A549 (cell line): Measurements from ENCODE around the gene GADD45B. TPM values are rescaled to one million over a fixed set of nuclear protein-coding genes. Genes with fewer than 3 reads are reported as not detected.
"Not testable (repeated sequence)": the region's sequence is repeated elsewhere in the genome, so short reads cannot be mapped to it uniquely, and the experiment has no call there.

ENCODE experiments used
- ATAC-seq, 2 experiments: fragments of 200-7000 bp in 1 of 2; fragments of >200 bp in 1 of 2; cut with Nextera tagmentation in 1 of 2; cut with Tn5 transposase in 1 of 2; 3 replicates each; pipeline versions ENCODE4 v1.8.0 to v1.9.1; 2018 to 2020; ENCODE audit warnings: mild to moderate bottlenecking in 1 of 2, moderate library complexity in 1 of 2
- CTCF ChIA-PET: fragments of 300-600 bp; sonication (Branson Sonifier 250); formaldehyde crosslinking; extraction: SDS; loops from one replicate; lab custom pipeline; 2021; ENCODE audit warnings: antibody characterized with exemption, inconsistent platforms; lab: Yijun Ruan, JAX
- POLR2A ChIA-PET: fragments of 350-600 bp; formaldehyde crosslinking; extraction: SDS; loops from one replicate; lab custom pipeline; 2021; ENCODE audit warnings: antibody characterized with exemption, inconsistent platforms; lab: Yijun Ruan, JAX
- DNase-seq, 2 experiments: peaks; one replicate each; pipeline versions ENCODE4 v3.0.0 to v3.0.0-alpha.2; 2011 to 2016; ENCODE audit warnings: low read depth in 1 of 2, low spot score in 1 of 2
- FAIRE-seq: peaks from 2 replicates; lab custom pipeline; 2011; peaks lifted over from hg19 to GRCh38; lab: Jason Lieb, UNC
- H3K27ac ChIP-seq, 2 experiments: fragments of >200 bp; sonication (Bioruptor Twin); formaldehyde crosslinking; 3 replicates each; pipeline ENCODE4 v1.5.1; 2016 to 2017
- H3K4me1 ChIP-seq: fragments of >200 bp; sonication (Bioruptor Twin); formaldehyde crosslinking; 3 replicates; pipeline ENCODE4 v1.6.1; 2016
- H3K4me2 ChIP-seq: fragments of >200 bp; sonication (Bioruptor Twin); formaldehyde crosslinking; 3 replicates; pipeline ENCODE4 v1.6.1; 2016
- H3K4me3 ChIP-seq: fragments of >200 bp; sonication (Bioruptor Twin); formaldehyde crosslinking; 3 replicates; pipeline ENCODE4 v1.5.1; 2016
- H3K9me3 ChIP-seq: fragments of >200 bp; sonication (Bioruptor Twin); formaldehyde crosslinking; 3 replicates; pipeline ENCODE4 v1.6.1; 2016
- CEBPB ChIP-seq, 2 experiments: fragments of >200 bp in 1 of 2; sonication (Bioruptor Twin) in 1 of 2; formaldehyde crosslinking in 1 of 2; IDR thresholded peaks; 2 replicates each; pipeline ENCODE4 v1.6.1; 2012 to 2016
- CHD2 ChIP-seq: fragments of 150-350 bp; IDR thresholded peaks from 2 replicates; pipeline ENCODE4 v1.6.1; 2014; ENCODE audit warnings: low read length; ENCODE audit not compliant: partially characterized antibody
- EHF ChIP-seq: fragments of 250-450 bp; sonication (Bioruptor Pico); IDR thresholded peaks from 2 replicates; pipeline ENCODE4 v1.5.0; 2020; ENCODE audit warnings: mild to moderate bottlenecking
- EP300 ChIP-seq, 2 experiments: fragments of >200 bp; sonication (Bioruptor Twin); formaldehyde crosslinking; IDR thresholded peaks; 2 replicates in 1 of 2; 3 replicates in 1 of 2; pipeline ENCODE4 v1.6.1; 2016 to 2017
- FOSL2 ChIP-seq, 2 experiments: fragments of 450-650 bp in 1 of 2; fragments of >200 bp in 1 of 2; sonication (Bioruptor Twin) in 1 of 2; formaldehyde crosslinking; IDR thresholded peaks; 2 replicates each; pipeline versions ENCODE4 v1.5.0 to v1.6.1; 2016 to 2020; ENCODE audit warnings: mild to moderate bottlenecking in 1 of 2, moderate library complexity in 1 of 2
- FOXS1 ChIP-seq: fragments of 250-450 bp; sonication (Bioruptor Pico); IDR thresholded peaks from 2 replicates; pipeline ENCODE4 v1.5.0; 2020; ENCODE audit warnings: mild to moderate bottlenecking, moderate library complexity
- GATA3 ChIP-seq: IDR thresholded peaks from 2 replicates; pipeline ENCODE4 v1.6.1; 2012; ENCODE audit warnings: borderline replicate concordance
- HDAC2 ChIP-seq: fragments of 200-600 bp; sonication (generic); IDR thresholded peaks from 2 replicates; pipeline ENCODE4 v1.6.1; 2016
- HOXB5 ChIP-seq: fragments of 250-450 bp; sonication (Bioruptor Pico); IDR thresholded peaks from 2 replicates; pipeline ENCODE4 v1.5.0; 2020; ENCODE audit warnings: mild to moderate bottlenecking, moderate library complexity
- JUN ChIP-seq, 2 experiments: fragments of >200 bp; sonication (Bioruptor Twin); formaldehyde crosslinking; IDR thresholded peaks; 2 replicates in 1 of 2; 3 replicates in 1 of 2; pipeline ENCODE4 v1.6.1; 2016 to 2017
- KDM1A ChIP-seq: fragments of 200-600 bp; sonication (generic); IDR thresholded peaks from 2 replicates; pipeline ENCODE4 v1.6.1; 2016; ENCODE audit warnings: low read depth, mild to moderate bottlenecking
- NPAS2 ChIP-seq: fragments of 250-450 bp; sonication (Bioruptor Pico); IDR thresholded peaks from 2 replicates; pipeline ENCODE4 v1.8.0; 2022; ENCODE audit warnings: mild to moderate bottlenecking, moderate library complexity, borderline replicate concordance
- SREBF2 ChIP-seq: fragments of 450-650 bp; IDR thresholded peaks from 2 replicates; pipeline ENCODE4 v1.6.1; 2014; ENCODE audit warnings: mild to moderate bottlenecking, moderate library complexity
- WGBS: methylation state at CpG from one replicate; pipeline ENCODE4 v1.1.6; 2017; ENCODE audit errors: missing lambda C conversion rate; 5-methylcytosine and 5-hydroxymethylcytosine counted together
- polyA plus RNA-seq, 4 experiments: library from polyadenylated mRNA; depleted of rRNA in 3 of 4; stranded (reverse); fragments of >200 nt; fragmentation: RNase III in 1 of 4; extraction: RNeasy Plus Mini Kit Qiagen cat#74134 plus additional on column Dnase treatment in 1 of 4; gene quantifications; 2 replicates in 3 of 4; 3 replicates in 1 of 4; pipeline ENCODE4 v1.2.3, GENCODE V29; 2011 to 2017
- TF ChIP-seq, protein P1 (sequence below): IDR thresholded peaks from 2 replicates; pipeline ENCODE4 v1.6.1; 2012; ENCODE audit warnings: low read depth, borderline replicate concordance
- TF ChIP-seq, protein P2 (sequence below): fragments of >200 bp; sonication (Bioruptor Twin); formaldehyde crosslinking; IDR thresholded peaks from 3 replicates; pipeline ENCODE4 v1.6.1; 2016
- TF ChIP-seq, protein P3 (sequence below): fragments of >200 bp; sonication (Bioruptor Twin); formaldehyde crosslinking; IDR thresholded peaks from 3 replicates; pipeline ENCODE4 v1.5.1; 2016
- TF ChIP-seq, protein P4 (sequence below): IDR thresholded peaks from 2 replicates; pipeline ENCODE4 v1.6.1; 2012

The GADD45B gene
- polyA plus RNA-seq, 2 of the 4 experiments (the other 2 are of a cell fraction) = 39.9 to 72.5 TPM

DNA sequence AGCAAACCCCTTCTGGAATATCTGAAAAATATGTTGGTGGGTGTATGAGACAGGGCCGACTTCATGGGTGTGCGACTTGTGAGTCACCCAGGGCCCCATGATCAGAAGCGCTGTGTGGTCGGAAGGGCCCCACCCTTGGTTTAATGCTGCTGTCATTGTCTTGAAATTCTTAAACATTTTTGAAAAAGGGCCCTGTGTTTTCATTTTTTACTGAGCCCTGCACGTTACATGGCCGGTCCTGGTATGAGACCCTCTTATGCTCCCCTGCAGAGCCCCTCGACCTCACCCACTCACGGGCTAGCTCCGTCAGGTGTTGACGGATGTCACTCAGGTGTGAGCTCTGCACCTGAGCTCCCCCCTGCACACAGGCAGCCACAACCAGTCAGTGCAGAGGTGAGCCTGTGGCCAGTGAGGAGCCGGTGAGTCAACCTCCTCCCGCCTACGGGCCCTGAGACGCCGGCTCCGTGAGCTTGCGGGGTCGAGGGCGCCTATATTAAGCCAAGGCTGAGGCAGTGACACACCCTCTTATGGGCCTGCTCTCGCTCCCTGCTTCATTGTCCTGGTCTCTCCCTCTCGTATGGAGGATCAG, 27.7 kb downstream of the GADD45B start:
- Histone ChIP-seq H3K4me2 (peak overlapping the region; percentile 46), H3K27ac (peak overlapping the region; percentile 50 to 60), H3K4me3 (no peak overlapping the region)
- peak in 1 of 2 experiments; percentile 47 for DNase-seq
- WGBS = 47% methylated on average over 13 of the region's 21 CpGs
- CTCF ChIA-PET = interaction anchor here (2.5 kb wide), 1 partner anchor 76 kb away, joined by 10 read pairs; no protein-coding TSS in a partner anchor
- TF ChIP-seq FOSL2 (IDR thresholded peaks at IDR 0.05) (no peak), FOSL2 (CRISPR knock-in tag; IDR thresholded peaks at IDR 0.05) (0 out of 2 replicates have a peak, but pooled peaks have one; percentile 23), EHF (CRISPR knock-in tag) (no peak)
- TF ChIP-seq, all 56 proteins: peak for 1
- FAIRE-seq (no peak), ATAC-seq (peak; percentile 60 to 73; a peak in 4 of 6 replicates)
- POLR2A ChIA-PET = interaction anchor here (0.7 to 1.0 kb wide), 4 partner anchors 25 to 28 kb away, joined by 3 to 5 read pairs (median 4); partner anchors contain the start of gene GADD45B
- no peaks in the 10 kb centered on the region for H3K9me3 ChIP-seq
- peaks cover 33% of the 10 kb centered on the region for H3K4me1 ChIP-seq

DNA sequence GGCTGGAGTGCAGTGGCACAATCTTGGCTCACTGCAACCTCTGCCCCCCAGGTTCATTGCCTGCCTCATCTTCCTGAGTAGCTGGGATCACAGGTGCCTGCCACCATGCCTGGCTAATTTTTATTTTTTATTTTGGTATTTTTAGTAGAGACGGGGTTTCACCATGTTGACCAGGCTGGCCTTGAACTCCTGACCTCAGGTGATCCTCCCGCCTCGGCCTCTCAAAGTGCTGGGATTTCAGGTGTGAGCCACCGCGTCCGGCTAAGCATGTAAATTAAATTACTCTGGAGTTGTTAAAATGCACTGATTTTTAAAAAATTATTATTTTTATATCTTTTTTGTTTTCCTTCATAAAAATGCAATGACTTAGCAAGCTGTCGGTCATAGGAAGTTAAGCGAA, 30.7 kb downstream of the GADD45B start:
- POLR2A ChIA-PET = interaction anchor here (1.7 kb wide), 1 partner anchor 30 kb away, joined by 21 read pairs; the partner anchor contains the start of gene GADD45B
- CTCF ChIA-PET = interaction anchor here (0.9 to 1.4 kb wide), 2 partner anchors 30 to 33 kb away, joined by 3 to 5 read pairs; partner anchors contain the start of gene GADD45B
- Histone ChIP-seq H3K4me2 (peak overlapping the region; percentile 77), H3K4me1 (peaks cover 30% of the 10 kb centered on the region), H3K4me3 (0 out of 3 replicates have a peak overlapping the region, but pooled peaks have one; percentile 10), H3K27ac (peak overlapping the region; percentile 78 to 87)
- not testable (repeated sequence) for H3K9me3 ChIP-seq, ATAC-seq, DNase-seq, FAIRE-seq
- 72% methylated on average over 8 of the region's 8 CpGs for WGBS

DNA sequence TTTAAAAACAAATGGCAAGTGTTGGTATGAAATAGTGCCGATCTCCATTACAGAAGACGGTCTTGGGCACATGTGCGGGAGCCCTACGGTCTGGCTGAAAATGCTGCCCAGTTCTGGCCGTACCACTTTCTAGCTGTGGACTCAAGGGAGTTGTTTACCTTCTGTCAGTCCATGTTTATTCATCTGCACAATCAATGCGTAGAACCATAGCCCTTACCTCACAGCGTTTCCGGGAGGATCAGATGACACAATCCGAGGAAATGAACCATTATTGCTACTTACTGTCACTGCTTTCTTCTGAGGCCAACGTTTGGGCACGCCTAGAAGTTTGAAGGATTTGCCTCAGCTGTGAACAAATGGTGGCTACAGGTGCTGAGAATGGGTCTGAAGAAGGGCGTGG, 31.2 kb downstream of the GADD45B start:
- ATAC-seq = peak; percentile 90 to 92
- Histone ChIP-seq H3K9me3 (no peaks in the 10 kb centered on the region), H3K4me1 (peaks cover 30% of the 10 kb centered on the region), H3K4me3 (0 out of 3 replicates have a peak overlapping the region, but pooled peaks have one; percentile 10), H3K4me2 (peak overlapping the region; percentile 77), H3K27ac (peak overlapping the region; percentile 78 to 87)
- POLR2A ChIA-PET = interaction anchor here (1.1 to 1.7 kb wide), 2 partner anchors 31 to 71 kb away, joined by 6 to 21 read pairs; partner anchors contain the start of gene GADD45B
- FAIRE-seq = no peak
- CTCF ChIA-PET = interaction anchor here (0.9 to 1.4 kb wide), 2 partner anchors 31 to 33 kb away, joined by 3 to 5 read pairs; partner anchors contain the start of gene GADD45B
- WGBS = 3% methylated on average over 12 of the region's 12 CpGs
- TF ChIP-seq, protein P1, sequence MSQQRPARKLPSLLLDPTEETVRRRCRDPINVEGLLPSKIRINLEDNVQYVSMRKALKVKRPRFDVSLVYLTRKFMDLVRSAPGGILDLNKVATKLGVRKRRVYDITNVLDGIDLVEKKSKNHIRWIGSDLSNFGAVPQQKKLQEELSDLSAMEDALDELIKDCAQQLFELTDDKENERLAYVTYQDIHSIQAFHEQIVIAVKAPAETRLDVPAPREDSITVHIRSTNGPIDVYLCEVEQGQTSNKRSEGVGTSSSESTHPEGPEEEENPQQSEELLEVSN = no peak
- TF ChIP-seq NPAS2 (CRISPR knock-in tag) (no peak), CEBPB (IDR thresholded peaks at IDR 0.05) (peak; percentile 13 to 79; a peak in 2 of 4 replicates), CHD2 (no peak), KDM1A (no peak), JUN (IDR thresholded peaks at IDR 0.05) (peak in 1 of 2 experiments; percentile 44; a peak in 2 of 5 replicates), FOSL2 (IDR thresholded peaks at IDR 0.05) (no peak), FOSL2 (CRISPR knock-in tag; IDR thresholded peaks at IDR 0.05) (peak; percentile 55), HOXB5 (peak; percentile 47; the same call in 1 of the 2 replicates), FOXS1 (CRISPR knock-in tag) (peak; percentile 83; the same call in 1 of the 2 replicates), GATA3 (peak; percentile 57; the same call in 1 of the 2 replicates), SREBF2 (no peak), HDAC2 (no peak), EHF (CRISPR knock-in tag) (0 out of 2 replicates have a peak, but pooled peaks have one; percentile 25), EP300 (IDR thresholded peaks at IDR 0.05) (peak; percentile 52 to 71; a peak in 2 of 5 replicates)
- TF ChIP-seq, protein P2, sequence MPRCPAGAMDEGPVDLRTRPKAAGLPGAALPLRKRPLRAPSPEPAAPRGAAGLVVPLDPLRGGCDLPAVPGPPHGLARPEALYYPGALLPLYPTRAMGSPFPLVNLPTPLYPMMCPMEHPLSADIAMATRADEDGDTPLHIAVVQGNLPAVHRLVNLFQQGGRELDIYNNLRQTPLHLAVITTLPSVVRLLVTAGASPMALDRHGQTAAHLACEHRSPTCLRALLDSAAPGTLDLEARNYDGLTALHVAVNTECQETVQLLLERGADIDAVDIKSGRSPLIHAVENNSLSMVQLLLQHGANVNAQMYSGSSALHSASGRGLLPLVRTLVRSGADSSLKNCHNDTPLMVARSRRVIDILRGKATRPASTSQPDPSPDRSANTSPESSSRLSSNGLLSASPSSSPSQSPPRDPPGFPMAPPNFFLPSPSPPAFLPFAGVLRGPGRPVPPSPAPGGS = 0 out of 3 replicates have a peak, but pooled peaks have one; percentile 17
- TF ChIP-seq, protein P3, sequence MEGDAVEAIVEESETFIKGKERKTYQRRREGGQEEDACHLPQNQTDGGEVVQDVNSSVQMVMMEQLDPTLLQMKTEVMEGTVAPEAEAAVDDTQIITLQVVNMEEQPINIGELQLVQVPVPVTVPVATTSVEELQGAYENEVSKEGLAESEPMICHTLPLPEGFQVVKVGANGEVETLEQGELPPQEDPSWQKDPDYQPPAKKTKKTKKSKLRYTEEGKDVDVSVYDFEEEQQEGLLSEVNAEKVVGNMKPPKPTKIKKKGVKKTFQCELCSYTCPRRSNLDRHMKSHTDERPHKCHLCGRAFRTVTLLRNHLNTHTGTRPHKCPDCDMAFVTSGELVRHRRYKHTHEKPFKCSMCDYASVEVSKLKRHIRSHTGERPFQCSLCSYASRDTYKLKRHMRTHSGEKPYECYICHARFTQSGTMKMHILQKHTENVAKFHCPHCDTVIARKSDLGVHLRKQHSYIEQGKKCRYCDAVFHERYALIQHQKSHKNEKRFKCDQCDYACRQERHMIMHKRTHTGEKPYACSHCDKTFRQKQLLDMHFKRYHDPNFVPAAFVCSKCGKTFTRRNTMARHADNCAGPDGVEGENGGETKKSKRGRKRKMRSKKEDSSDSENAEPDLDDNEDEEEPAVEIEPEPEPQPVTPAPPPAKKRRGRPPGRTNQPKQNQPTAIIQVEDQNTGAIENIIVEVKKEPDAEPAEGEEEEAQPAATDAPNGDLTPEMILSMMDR = no peak
- TF ChIP-seq, protein P4, sequence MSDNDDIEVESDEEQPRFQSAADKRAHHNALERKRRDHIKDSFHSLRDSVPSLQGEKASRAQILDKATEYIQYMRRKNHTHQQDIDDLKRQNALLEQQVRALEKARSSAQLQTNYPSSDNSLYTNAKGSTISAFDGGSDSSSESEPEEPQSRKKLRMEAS = peak; percentile 60
- DNase-seq = peak; percentile 52 to 95
